Activated T-cell treated with anti-CD3 and anti-CD28 coated beads for 4 hours (primary cell): ENCODE results near the gene FTSJ3.
A peak's percentile ranks its signal among the peaks of the same experiment; 100 is the strongest.

Experiments used
- DNase-seq: peaks from one replicate; pipeline ENCODE4 v3.0.0-alpha.2; 2020

Gene FTSJ3

DNA sequence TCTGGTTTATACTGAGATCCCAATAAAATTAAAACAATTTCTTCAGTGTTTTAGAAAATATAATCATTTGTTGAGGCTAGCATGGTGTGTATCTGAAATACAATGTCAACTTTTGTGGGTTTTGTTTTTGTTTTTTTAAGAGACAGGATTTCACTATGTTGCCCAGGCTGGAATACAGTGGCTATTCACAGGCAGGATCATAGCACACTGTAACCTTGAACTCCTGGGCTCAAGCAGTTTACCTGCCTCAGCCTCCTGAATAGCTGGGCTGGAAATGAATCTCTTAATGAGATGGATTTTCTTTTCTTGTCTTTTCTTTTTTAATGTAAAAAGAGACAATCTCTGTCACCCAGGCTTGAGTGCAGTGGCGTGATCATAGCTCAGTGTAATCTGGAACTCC lies 41.3 kb downstream of the FTSJ3 start:
- DNase-seq, result no peak

DNA sequence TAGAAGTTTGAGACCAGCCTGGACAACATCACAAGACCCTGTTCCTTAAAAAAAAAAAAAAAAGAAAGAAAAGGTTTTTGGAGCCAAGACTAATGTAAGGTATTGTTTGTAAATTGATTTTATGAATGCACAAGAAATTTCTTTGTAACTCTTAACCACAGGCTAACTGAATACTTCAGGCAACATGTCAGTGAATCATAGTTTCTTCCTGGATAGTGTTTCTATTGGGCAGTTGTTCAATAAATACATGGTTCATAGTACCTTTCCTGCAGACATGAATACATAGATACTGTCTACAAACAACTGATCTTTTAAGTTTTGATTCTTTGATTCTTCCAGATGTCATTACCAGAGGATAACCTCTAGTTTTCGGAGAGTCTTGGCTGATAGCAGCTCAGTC lies 41.9 kb downstream of the FTSJ3 start:
- DNase-seq, result no peak

DNA sequence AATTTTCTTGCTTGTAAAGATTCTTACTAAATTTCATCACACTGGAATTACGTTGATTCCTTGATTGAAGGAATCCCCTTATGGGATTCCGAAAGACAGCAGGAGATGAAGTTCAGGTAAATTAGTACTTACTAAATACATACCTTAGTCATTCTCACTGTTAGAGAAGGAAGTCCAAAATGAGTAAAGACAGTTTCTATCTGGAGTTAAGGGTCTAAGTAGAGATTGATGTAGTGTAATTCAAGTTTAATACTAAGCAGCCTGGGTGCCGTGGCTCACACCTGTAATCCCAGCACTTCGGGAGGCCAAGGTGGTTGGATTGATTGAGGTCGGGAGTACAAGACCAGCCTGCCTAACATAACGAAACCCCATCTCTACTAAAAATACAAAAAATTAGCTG lies 43.9 kb downstream of the FTSJ3 start:
- no peak for DNase-seq

GRCh38 chr17:63780928-63781327 lies 46.5 kb downstream of the FTSJ3 start:
- DNase-seq, result no peak

- no peak for DNase-seq
These were observed 47.0 kb downstream of the FTSJ3 start for GRCh38 chr17:63780507-63780906.

GRCh38 chr17:63775420-63775819 lies 52.0 kb downstream of the FTSJ3 start:
- no peak for DNase-seq

DNA sequence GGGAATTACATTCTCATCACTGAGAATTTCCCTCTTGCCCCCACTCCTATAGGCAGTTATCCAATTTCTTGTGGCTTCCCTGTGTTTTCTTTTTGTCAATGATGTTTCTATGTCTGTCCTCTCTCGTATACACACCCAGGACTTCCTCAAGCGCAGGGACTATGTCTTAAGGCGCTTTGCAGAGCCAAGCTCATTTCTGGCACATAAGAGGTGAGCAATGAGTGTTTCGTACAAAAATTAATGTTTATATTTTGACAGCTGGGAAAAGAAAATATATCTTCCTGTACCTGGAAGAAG lies 52.5 kb downstream of the FTSJ3 start:
- DNase-seq, result no peak

GRCh38 chr17:63774141-63774968 lies 53.1 kb downstream of the FTSJ3 start, which contains the start of gene DDX42:
Gene DDX42 (plus strand): TSS chr17:63774170. CDS start chr17:63787050, 12,880 bp downstream.
- peak; percentile 89 for DNase-seq

GRCh38 chr17:63773272-63774140 lies 54.0 kb downstream of the FTSJ3 start, which contains the start of gene CCDC47:
Gene CCDC47 (minus strand): TSS chr17:63773597. CDS start chr17:63766175, 7,422 bp downstream.
- DNase-seq, result peak; percentile 96

GRCh38 chr17:63772801-63773271 lies 54.6 kb downstream of the FTSJ3 start:
- DNase-seq, result no peak
